Loucy (cell line): ENCODE results near the gene CERK.

Experiments used
- EZH2phosphoT487 ChIP-seq: fragments of 200-600 bp; IDR thresholded peaks from 2 replicates; pipeline ENCODE4 v1.6.1; 2018; ENCODE audit warnings: antibody characterized with exemption, mild to moderate bottlenecking, moderate library complexity, borderline replicate concordance
- TF ChIP-seq, protein P1 (sequence below): fragments of 200-600 bp; sonication (generic); conservative IDR thresholded peaks from 2 replicates; pipeline ENCODE4 v1.5.1; 2014; ENCODE audit warnings: mild to moderate bottlenecking, antibody characterized with exemption, low read length

DNA sequence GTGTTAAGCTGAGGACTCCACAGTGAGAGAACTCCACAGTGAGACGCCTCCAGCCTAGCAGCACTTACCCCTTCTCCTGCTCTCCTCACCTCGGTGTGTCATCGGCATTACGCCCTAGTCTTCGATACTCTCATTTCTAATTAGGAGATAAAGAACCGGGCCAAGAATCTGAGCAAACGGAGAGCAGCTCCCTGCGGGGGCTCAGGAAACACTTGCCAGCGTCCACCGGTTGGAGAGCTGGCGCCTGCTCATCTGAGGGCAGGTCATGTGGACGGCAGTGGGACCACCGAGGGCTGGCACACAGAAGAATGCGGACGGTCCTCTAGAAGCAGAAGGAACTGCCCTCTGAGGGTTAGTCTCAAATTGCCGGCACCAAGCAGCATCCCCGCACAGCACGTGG is 13.0 kb downstream of the CERK start:
- TF ChIP-seq, protein P1, sequence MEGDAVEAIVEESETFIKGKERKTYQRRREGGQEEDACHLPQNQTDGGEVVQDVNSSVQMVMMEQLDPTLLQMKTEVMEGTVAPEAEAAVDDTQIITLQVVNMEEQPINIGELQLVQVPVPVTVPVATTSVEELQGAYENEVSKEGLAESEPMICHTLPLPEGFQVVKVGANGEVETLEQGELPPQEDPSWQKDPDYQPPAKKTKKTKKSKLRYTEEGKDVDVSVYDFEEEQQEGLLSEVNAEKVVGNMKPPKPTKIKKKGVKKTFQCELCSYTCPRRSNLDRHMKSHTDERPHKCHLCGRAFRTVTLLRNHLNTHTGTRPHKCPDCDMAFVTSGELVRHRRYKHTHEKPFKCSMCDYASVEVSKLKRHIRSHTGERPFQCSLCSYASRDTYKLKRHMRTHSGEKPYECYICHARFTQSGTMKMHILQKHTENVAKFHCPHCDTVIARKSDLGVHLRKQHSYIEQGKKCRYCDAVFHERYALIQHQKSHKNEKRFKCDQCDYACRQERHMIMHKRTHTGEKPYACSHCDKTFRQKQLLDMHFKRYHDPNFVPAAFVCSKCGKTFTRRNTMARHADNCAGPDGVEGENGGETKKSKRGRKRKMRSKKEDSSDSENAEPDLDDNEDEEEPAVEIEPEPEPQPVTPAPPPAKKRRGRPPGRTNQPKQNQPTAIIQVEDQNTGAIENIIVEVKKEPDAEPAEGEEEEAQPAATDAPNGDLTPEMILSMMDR, result no peak
- TF ChIP-seq EZH2phosphoT487, result no peak
